ENCODE measurements around the gene SLC26A9.
A peak's percentile ranks its signal among the peaks of the same experiment; 100 is the strongest.

Gene SLC26A9

DNA sequence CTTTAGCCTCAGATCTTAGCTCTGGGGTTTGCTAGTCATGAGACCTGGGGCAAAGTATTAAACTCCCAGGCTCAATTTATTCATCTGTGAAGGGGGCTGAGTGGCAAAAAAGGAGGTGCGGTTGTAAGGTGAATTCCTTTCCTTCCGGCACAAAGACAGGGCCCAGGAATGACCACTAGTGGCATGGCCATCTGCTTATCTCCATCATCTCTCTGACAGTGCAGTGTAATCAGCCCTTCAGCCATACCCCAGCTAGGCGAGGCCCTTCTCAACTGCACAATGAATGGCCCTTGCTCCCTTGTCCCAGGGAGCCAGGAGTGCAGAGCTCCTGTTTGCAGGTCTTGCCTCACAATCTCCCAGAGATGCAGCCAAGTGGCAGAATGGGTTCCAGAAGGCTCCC, 5.6 kb upstream of the SLC26A9 start:
- DNase-seq (ENCODE audit: low read depth): no peak

DNA sequence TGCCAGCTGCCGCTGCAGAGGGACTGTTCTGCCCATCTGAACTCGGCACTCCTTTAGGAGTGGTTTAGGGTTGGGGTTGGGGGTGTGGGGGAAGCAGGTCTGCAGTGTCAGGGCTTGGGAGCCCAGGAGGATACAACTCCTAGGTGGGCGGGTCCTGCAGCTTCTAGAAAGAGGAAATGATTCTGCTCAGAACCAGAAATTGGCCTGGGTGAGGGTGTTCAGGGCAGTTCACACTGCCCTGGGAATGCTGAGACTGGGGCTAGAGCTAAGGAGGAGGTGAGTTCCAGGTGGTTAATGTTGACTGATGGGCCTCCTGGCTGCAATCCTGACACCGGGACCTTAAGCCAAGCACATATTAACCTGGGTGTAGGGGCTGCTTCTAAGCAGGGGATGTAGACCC, 4.8 kb upstream of the SLC26A9 start:
- no peak for DNase-seq (ENCODE audit: low read depth)

DNA sequence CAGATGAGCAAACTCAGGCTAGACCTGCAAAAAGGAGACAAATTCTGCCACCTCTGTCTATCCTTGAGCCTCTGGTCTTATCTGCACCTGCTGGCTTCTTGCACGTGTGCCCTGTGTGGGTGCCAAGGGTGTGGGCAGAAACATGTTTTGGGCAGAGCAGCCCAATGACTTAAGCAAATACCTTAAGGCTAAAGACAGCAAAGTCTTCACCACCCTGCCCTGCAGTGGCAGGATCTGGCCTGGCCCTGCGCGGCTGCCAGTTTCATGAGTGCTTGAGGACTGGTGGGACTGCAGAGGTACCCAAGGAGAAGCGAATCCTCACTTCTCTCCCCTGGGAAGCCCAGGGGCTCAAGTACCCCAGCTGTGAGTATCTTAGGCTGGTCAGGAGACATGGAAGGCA, 3.8 kb upstream of the SLC26A9 start:
- DNase-seq (ENCODE audit: low read depth): no peak

DNA sequence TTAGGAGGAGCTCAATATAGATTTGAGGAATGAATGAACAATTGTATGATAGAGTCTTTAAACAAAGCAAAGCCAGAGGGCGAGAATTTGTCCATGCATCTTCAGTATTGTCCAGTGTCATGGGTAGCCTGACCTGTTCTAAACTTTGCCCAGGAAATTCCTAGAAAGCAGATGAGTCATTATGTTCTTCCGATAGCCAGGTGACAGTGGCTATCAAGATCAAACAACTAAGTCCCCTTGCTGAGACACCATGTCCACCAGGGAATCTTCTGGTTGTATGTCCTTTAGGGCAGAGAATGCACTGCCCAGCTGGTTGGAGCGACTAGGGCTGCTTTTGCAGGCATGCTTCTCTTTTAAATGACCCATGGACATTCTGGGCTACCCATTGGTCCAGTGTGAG, 1.8 kb upstream of the SLC26A9 start:
- no peak for DNase-seq (ENCODE audit: low read depth)

- DNase-seq (ENCODE audit: low read depth): no peak
These were observed 1.3 kb upstream of the SLC26A9 start for GRCh38 chr1:205944525-205944924.

- peak; percentile 36 for DNase-seq (ENCODE audit: low read depth)
These were observed 561 bp downstream of the SLC26A9 start for GRCh38 chr1:205942631-205943159.

GRCh38 chr1:205940710-205941109, 2.5 kb downstream of the SLC26A9 start:
- DNase-seq (ENCODE audit: low read depth): no peak

- no peak for DNase-seq (ENCODE audit: low read depth)
These were observed 3.4 kb downstream of the SLC26A9 start for GRCh38 chr1:205939690-205940330.

DNA sequence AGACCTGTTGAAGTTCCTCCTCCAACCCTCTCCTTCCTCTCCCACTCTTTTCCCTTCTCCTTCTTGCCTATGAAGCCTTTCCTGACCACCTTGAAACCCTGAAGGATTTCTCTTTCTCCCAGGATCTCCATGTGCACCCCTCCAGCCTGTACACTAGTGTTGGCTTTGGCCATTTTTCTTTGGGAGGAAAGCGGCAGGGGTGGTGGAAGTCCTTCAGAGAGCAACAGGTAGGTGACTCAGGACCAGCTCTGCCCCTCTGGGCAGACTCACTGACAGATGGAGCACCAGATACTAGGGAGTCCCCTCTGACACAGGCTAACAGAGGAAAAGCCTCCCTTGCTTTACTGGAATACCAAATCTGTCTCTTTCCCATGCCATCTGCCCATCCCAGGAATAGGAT, 4.6 kb downstream of the SLC26A9 start:
- DNase-seq (ENCODE audit: low read depth): no peak

DNA sequence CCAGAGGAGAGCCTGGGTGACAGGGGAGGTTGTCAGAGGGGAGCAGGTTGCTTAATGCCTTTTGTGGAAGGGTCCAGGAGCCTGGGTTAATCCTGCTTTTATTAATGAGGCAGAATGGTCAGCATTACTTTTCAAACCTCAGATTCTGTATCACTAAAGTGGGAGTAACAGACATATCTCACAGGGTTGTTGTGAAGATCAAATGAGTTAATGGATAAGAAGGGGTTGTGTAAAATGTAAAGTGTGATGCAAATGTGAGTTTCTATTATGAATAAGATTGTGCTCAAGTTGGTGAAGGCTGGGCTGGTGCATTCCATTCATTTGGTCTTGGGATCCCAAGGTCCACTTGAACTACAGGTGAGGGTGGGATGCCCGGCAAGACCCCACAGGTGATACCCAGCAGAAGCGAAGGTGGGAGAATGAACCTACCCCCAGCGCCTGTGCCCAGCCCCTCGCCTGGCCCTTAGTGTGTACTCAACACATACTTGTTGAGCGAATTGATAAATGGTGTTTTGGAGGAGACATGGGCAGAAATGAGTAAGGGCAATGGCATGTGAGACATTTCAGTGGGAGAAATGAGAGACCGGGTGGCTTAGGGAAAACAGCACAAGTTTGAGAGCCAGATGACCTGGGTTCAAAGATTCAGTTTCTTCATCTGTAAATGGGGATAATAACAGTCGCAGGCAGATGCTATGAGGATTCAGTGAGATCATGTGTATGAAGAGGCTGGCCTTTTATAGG, 6.2 kb downstream of the SLC26A9 start:
- peak; percentile 84 for DNase-seq (ENCODE audit: low read depth)

DNA sequence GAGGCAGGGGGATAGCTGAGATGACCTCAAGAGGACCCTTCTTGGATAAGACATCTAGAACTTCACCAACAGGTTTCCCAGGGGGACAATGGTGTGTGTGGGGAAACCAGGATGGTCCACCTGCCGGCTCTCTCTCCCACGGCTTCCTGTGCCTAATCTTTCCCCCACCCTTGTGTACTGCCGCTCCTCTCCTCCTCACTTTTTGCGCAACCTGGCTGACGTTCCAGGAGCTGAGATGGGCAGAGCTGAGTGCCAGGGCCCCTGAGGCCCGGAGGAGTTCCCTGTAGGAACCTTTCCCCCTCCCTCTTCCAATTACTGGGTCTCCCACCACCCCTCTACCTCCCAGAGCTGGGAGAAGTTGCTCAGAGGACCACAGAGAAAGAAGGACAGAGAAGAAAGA, 6.9 kb downstream of the SLC26A9 start:
- no peak for DNase-seq (ENCODE audit: low read depth)

- no peak for DNase-seq (ENCODE audit: low read depth)
These were observed 7.4 kb downstream of the SLC26A9 start for GRCh38 chr1:205935869-205936268.

- no peak for DNase-seq (ENCODE audit: low read depth)
These were observed 8.5 kb downstream of the SLC26A9 start for GRCh38 chr1:205934788-205935187.

- peak; percentile 85 for DNase-seq (ENCODE audit: low read depth)
These were observed 9.3 kb downstream of the SLC26A9 start for GRCh38 chr1:205933671-205934618.

DNA sequence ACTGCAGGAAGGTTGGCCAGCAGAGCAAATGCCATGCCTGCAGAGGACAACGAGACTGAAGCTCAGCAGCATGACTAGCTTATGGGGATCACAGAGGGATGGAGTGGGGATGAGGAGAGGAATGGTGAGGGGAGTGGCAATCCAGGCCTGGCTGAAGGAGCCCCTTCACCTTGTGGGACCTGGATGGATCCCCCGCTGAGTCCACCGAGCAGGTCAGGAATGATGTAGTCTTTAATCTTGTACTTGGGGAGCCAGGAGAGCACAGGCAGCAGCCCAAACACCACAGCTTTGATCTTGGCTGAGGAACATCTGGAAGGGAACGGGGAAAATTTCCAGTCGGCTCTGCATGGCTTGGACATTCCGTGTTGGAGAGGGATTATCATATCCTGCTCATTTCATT, 10.5 kb downstream of the SLC26A9 start:
- no peak for DNase-seq (ENCODE audit: low read depth)

GRCh38 chr1:205930799-205931281, 12.4 kb downstream of the SLC26A9 start:
- DNase-seq (ENCODE audit: low read depth): no peak

DNA sequence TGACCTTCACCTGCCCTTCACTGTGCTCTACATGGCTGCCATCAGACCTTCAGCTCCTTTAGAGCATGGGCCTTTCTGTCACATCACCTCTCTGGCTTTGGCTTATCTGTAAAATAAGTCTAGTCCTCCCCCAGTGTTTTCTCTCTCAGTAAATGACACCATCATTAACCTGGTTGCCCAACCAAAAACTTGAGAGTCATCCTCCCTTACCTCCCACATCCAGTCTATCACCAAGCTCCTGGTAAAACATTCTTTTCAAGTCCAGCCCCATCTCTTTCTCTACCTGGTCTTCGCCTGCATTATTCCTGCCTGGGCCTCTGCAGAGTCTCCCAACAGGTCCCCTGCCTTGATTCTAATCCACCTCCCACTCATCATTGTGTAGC, 13.1 kb downstream of the SLC26A9 start:
- DNase-seq (ENCODE audit: low read depth): no peak

DNA sequence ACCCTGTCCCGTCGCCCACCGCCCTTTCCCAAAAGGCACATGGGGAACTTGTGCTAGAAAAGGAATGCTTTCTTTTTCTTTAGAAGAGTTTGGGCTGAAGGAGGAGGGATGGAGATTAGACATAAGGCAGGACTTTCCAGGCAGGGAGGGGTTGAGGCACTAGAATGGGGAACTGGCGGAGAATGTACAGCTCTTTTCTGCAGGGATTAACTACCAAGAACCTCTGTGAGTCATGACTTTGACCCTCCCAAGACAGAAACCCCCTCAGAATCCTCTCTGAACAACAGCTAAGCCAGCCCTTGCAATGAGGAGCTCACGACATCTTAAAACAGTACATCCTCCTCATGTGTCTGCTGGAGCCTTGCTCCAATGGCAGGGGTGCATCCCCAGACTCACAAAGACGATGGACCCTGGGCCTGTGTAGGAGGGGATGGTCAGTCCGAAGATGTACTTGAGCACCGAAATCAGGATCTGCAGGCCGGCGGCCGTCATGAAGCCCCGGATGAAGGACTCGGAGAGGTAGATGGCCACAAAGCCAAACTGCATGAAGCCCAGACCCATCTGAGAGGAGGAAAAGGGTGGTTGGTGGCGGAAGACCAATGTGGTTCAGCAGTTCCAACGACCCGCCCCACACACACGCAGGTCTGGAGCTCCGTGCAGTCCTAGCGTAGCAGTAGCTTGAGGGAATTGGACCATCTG, 13.6 kb downstream of the SLC26A9 start:
- no peak for DNase-seq (ENCODE audit: low read depth)

GRCh38 chr1:205928317-205928716, 14.9 kb downstream of the SLC26A9 start:
- DNase-seq (ENCODE audit: low read depth): no peak

- DNase-seq (ENCODE audit: low read depth): no peak
These were observed 15.6 kb downstream of the SLC26A9 start for GRCh38 chr1:205927676-205928075.

- DNase-seq (ENCODE audit: low read depth): no peak
These were observed 16.0 kb downstream of the SLC26A9 start for GRCh38 chr1:205927247-205927646.

- DNase-seq (ENCODE audit: low read depth): no peak
These were observed 16.6 kb downstream of the SLC26A9 start for GRCh38 chr1:205926636-205927035.

All from EH (cell line).